Tibial nerve (tissue), 4 donors: Measurements from ENCODE around the gene MAT1A. TPM values are rescaled to one million over a fixed set of nuclear protein-coding genes. Genes with fewer than 3 reads are reported as not detected.

ENCODE experiments used
- DNase-seq, 2 donors: peaks; one replicate each; pipeline ENCODE4 v3.0.0-alpha.2; 2019; ENCODE audit warnings: low spot score in 2 of 2
- H3K27ac ChIP-seq, 4 donors: fragments of 200-600 bp; sonication (generic) in 3 of 4; one replicate each; pipeline ENCODE4 v1.5.1; 2017 to 2019; ENCODE audit warnings: mild to moderate bottlenecking in 1 of 4
- H3K27me3 ChIP-seq, 2 donors: fragments of 200-600 bp; sonication (generic) in 1 of 2; one replicate each; pipeline versions ENCODE4 v1.5.1 to v1.6.0; 2017 to 2019
- H3K36me3 ChIP-seq, 3 donors: fragments of 200-600 bp; sonication (generic); one replicate each; pipeline ENCODE4 v1.5.1; 2018 to 2019
- H3K4me1 ChIP-seq, 4 donors: fragments of 200-600 bp; sonication (generic) in 3 of 4; one replicate each; pipeline ENCODE4 v1.5.1; 2017 to 2019
- H3K4me3 ChIP-seq, 4 donors: fragments of 200-600 bp; sonication (generic) in 3 of 4; one replicate each; pipeline ENCODE4 v1.5.1; 2017 to 2019; ENCODE audit warnings: mild to moderate bottlenecking in 1 of 4, moderate library complexity in 1 of 4
- H3K9me3 ChIP-seq, 4 donors: fragments of 200-600 bp; sonication (generic) in 3 of 4; one replicate each; pipeline ENCODE4 v1.5.1; 2017 to 2019
- EP300 ChIP-seq, 2 donors: sonication (generic); formaldehyde crosslinking; IDR thresholded peaks; one replicate each; pipeline ENCODE4 v1.6.1; 2017; ENCODE audit warnings: antibody characterized with exemption in 2 of 2, mild to moderate bottlenecking in 1 of 2
- POLR2A ChIP-seq, 2 donors: fragments of 450-650 bp; IDR thresholded peaks; one replicate each; pipeline ENCODE4 v1.6.1; 2017; ENCODE audit warnings: antibody characterized with exemption in 2 of 2, mild to moderate bottlenecking in 2 of 2, moderate library complexity in 2 of 2
- WGBS, 2 donors: methylation state at CpG; one replicate each; pipeline ENCODE4 v1.1.5; 2018; 5-methylcytosine and 5-hydroxymethylcytosine counted together
- total RNA-seq, 4 donors: library from RNA; depleted of rRNA; stranded (reverse); fragments of >200 nt; gene quantifications; one replicate each; pipeline ENCODE4 v1.1.0, GENCODE V29; 2016
- TF ChIP-seq, protein P1 (sequence below), 5 experiments: fragments of 200-600 bp in 3 of 5; fragments of 450-650 bp in 2 of 5; sonication (generic) in 3 of 5; IDR thresholded peaks; one replicate each; pipeline ENCODE4 v1.5.1; 2016 to 2019; ENCODE audit warnings: antibody characterized with exemption in 5 of 5, mild to moderate bottlenecking in 3 of 5, moderate library complexity in 2 of 5

Gene MAT1A
- not detected for total RNA-seq

DNA sequence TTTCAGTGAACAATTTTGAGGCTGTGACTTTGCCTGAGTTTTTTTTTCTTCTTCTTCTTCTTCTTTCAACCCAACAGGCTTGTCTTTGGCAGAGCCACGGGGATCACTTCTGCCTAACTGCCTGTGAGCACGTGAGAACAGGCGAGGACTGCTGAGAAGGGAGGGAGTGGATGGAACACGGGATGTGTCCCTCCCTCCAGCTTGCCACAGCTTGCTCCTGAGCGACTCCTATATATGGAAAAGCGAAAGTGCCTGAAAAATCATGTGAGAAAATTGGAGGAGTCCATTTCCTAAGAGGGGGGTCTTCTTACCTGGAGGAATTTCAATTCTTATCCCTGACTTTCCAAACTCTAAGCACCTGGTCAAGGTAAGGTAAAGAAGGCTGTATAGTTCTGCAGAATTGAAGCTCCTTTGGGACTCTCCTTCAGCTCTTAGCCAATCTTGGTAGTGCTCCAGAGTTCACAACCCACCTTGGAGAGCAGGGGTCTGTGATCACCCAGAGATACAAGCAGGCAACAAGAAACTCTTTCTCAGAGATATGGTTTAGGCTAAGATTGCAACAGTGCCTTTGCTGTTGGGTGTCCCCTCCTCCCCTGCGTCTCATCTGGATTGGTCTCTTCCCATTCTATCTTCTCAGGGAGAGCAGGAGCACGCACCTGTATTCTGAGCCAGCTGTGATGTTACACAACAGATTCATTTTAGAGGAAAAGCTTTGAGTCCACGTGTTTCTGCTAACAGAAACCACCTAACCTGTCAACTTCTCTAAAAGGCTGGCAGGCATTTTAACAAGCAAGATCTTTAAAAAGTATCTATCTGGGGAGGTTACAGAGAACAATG lies at the start of gene MAT1A:
MAT1A (minus strand) TSS at position 208 of the 837 bp plus-strand sequence. CDS start 235 bp downstream, outside the sequence.
- Histone ChIP-seq H3K27ac (no peak within 1 kb of the TSS), H3K4me1 (no peaks in the 10 kb centered on the region), H3K27me3 (no peaks in the 10 kb centered on the region), H3K4me3 (no peak within 1 kb of the TSS), H3K36me3 (no peaks in the 10 kb centered on the region), H3K9me3 (no peaks in the 10 kb centered on the region)
- DNase-seq = no peak
- 39 to 44% methylated on average over 9 of the region's 9 CpGs for WGBS, 2 donors
- TF ChIP-seq, protein P1, sequence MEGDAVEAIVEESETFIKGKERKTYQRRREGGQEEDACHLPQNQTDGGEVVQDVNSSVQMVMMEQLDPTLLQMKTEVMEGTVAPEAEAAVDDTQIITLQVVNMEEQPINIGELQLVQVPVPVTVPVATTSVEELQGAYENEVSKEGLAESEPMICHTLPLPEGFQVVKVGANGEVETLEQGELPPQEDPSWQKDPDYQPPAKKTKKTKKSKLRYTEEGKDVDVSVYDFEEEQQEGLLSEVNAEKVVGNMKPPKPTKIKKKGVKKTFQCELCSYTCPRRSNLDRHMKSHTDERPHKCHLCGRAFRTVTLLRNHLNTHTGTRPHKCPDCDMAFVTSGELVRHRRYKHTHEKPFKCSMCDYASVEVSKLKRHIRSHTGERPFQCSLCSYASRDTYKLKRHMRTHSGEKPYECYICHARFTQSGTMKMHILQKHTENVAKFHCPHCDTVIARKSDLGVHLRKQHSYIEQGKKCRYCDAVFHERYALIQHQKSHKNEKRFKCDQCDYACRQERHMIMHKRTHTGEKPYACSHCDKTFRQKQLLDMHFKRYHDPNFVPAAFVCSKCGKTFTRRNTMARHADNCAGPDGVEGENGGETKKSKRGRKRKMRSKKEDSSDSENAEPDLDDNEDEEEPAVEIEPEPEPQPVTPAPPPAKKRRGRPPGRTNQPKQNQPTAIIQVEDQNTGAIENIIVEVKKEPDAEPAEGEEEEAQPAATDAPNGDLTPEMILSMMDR (IDR thresholded peaks at IDR 0.05) = no peak
- TF ChIP-seq EP300 (IDR thresholded peaks at IDR 0.05) (no peak), POLR2A (IDR thresholded peaks at IDR 0.05) (no peak)

GRCh38 chr10:80333983-80334382 lies 44.5 kb upstream of the MAT1A start:
- Histone ChIP-seq H3K4me1 (no peaks in the 10 kb centered on the region), H3K27ac (no peak overlapping the region), H3K4me3 (no peak overlapping the region), H3K36me3 (no peaks in the 10 kb centered on the region), H3K27me3 (no peaks in the 10 kb centered on the region), H3K9me3 (no peaks in the 10 kb centered on the region)
- no peak for TF ChIP-seq EP300 (IDR thresholded peaks at IDR 0.05)
- TF ChIP-seq, protein P1 (IDR thresholded peaks at IDR 0.05) = no peak
- TF ChIP-seq POLR2A (IDR thresholded peaks at IDR 0.05) = no peak
- WGBS, 2 donors = 95 to 100% methylated on average over 1 of the region's 1 CpG
- no peak for DNase-seq

- Histone ChIP-seq H3K4me1 (no peaks in the 10 kb centered on the region), H3K27ac (no peak overlapping the region), H3K9me3 (no peaks in the 10 kb centered on the region), H3K4me3 (no peak overlapping the region), H3K27me3 (no peaks in the 10 kb centered on the region), H3K36me3 (no peaks in the 10 kb centered on the region)
- DNase-seq = no peak
- TF ChIP-seq EP300 (IDR thresholded peaks at IDR 0.05) (no peak), POLR2A (IDR thresholded peaks at IDR 0.05) (no peak)
- TF ChIP-seq, protein P1 (IDR thresholded peaks at IDR 0.05) = no peak
- WGBS, 2 donors = 77 to 81% methylated on average over 6 of the region's 6 CpGs
These were observed 35.5 kb upstream of the MAT1A start for GRCh38 chr10:80324891-80325364.

GRCh38 chr10:80324086-80324485 lies 34.6 kb upstream of the MAT1A start:
- WGBS, 2 donors = 35 to 50% methylated on average over 1 of the region's 1 CpG
- TF ChIP-seq EP300 (IDR thresholded peaks at IDR 0.05) = no peak
- no peak for TF ChIP-seq POLR2A (IDR thresholded peaks at IDR 0.05)
- TF ChIP-seq, protein P1 (IDR thresholded peaks at IDR 0.05) = no peak
- DNase-seq = no peak

GRCh38 chr10:80323311-80323710 lies 33.9 kb upstream of the MAT1A start:
- H3K4me1 ChIP-seq = no peaks in the 10 kb centered on the region
- H3K36me3 ChIP-seq = no peaks in the 10 kb centered on the region
- 53 to 56% methylated on average over 3 of the region's 3 CpGs for WGBS, 2 donors
- no peak overlapping the region for H3K4me3 ChIP-seq
- H3K27me3 ChIP-seq = no peaks in the 10 kb centered on the region
- no peak for DNase-seq
- TF ChIP-seq, protein P1 (IDR thresholded peaks at IDR 0.05) = no peak
- no peaks in the 10 kb centered on the region for H3K9me3 ChIP-seq
- H3K27ac ChIP-seq = no peak overlapping the region

More at GRCh38 chr10:80324086-80324485, 34.6 kb upstream of the MAT1A start:
- no peaks in the 10 kb centered on the region for H3K4me1 ChIP-seq
- H3K4me3 ChIP-seq = no peak overlapping the region
- H3K27ac ChIP-seq = no peak overlapping the region
- no peaks in the 10 kb centered on the region for H3K27me3 ChIP-seq
- H3K36me3 ChIP-seq = no peaks in the 10 kb centered on the region
- H3K9me3 ChIP-seq = no peaks in the 10 kb centered on the region
